Pulmonary artery endothelial cell (primary cell): Measurements from ENCODE around the gene KLHL29. TPM values are rescaled to one million over a fixed set of nuclear protein-coding genes. Genes with fewer than 3 reads are reported as not detected.

ENCODE experiments used
- DNase-seq: peaks from one replicate; pipeline ENCODE4 v3.0.0-alpha.2; 2011; ENCODE audit warnings: low read depth, low spot score
- total RNA-seq: library from RNA; depleted of rRNA; stranded (reverse); fragments of >200 nt; gene quantifications from 2 replicates; pipeline ENCODE4 v1.2.3, GENCODE V29; 2014

Gene KLHL29
- total RNA-seq, 1 donor from 2014 or later, result 4.2 TPM

DNA sequence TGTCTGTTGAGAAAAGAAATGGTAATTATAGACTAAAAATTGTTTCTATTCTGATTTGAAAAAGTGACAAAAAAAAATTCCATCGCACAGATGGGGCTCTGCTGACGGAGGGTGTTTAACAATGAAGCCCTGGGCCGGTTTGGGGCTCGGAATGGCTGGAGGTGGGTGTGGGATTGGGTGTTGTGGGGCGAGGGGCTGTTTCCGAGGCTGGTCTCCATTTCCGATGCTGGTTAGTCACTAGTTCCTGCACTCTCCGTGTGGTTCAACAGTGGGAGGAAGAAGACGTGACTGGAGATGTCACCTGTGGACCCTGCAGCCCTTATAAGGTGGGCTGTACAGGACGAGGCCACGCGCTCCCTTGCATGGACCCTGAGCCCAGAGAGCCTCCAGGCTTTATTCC is 143.2 kb downstream of the KLHL29 start:
- no peak for DNase-seq

DNA sequence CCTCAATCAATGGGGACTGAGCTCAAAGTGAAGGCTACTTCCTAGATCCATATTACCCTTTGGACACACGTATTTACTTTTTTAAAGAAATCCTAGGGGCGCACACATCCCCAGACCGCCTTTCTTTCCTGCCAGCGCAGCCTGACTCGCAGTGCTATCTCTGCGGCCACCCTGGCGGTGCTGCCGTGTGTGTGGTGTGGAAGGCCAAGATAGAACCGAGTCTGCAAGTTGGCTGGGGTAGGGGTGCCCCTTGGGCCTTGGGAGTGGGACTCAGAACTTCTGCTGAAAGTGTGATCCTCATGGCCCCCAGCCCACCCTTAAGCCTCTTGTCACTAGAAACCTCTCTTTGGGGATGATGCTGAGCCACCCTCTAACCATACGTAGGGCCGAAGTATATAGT is 143.7 kb downstream of the KLHL29 start:
- no peak for DNase-seq

DNA sequence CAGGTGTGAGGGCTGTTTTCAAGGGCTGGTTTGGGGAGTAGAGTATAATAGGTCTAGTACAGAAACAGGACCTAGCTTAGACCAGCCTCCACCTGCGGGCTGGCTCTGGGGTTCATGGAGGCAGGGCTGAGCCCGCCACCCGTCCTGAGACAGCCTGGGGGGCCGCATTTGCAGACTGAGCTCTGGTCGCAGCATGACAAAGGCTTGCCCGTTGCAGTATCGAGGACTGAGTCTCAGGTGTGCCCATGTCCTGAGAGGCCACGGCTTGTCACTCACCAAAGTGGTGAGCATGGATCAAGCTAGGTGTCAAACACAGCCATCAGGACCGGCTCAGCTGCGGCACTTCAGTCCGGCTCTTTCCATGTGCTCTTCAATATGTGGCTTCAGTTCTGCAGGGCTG is 144.7 kb downstream of the KLHL29 start:
- no peak for DNase-seq

- DNase-seq, result no peak
These were observed 145.4 kb downstream of the KLHL29 start for GRCh38 chr2:23530206-23530908.

DNA sequence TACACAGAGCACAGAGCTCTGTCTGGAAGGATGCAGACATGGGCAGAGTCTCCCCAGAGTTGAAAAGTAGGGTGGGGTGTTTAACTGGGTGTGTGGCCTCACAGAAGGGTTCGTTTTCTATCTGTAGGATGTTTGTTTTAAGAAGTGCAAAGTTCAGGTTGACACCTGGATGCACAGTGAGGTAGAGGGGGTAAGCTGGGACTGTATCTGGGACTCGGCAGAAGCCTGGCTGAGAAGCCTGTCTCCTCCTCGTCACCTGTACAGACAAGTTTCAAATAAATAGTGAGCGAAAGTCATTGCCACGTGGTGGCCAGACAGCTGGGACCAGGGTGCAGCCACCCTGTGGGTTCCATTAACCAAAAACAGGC is 145.9 kb downstream of the KLHL29 start:
- DNase-seq, result no peak

GRCh38 chr2:23531280-23531679 is 146.3 kb downstream of the KLHL29 start:
- DNase-seq, result no peak

- DNase-seq, result no peak
These were observed 146.9 kb downstream of the KLHL29 start for GRCh38 chr2:23531881-23532280.

- no peak for DNase-seq
These were observed 147.7 kb downstream of the KLHL29 start for GRCh38 chr2:23532391-23533337.

DNA sequence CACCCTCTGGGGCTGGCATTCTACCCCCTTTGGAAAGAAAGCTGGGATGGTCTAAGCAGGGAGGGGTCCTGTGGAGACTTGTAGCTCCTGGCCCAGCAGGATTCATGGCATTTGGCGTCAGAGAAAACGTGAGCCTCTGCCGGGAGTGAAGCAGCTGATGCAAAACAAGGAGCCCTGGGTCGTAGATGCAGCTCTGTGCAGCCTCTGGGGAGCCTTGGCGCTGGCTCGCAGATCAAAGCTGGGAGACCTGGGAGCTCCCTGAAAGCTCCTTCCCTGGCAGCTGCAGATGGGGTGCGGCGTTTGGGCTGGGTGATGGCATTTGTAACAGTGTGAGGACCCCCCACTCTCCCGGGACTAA is 148.3 kb downstream of the KLHL29 start:
- no peak for DNase-seq

DNA sequence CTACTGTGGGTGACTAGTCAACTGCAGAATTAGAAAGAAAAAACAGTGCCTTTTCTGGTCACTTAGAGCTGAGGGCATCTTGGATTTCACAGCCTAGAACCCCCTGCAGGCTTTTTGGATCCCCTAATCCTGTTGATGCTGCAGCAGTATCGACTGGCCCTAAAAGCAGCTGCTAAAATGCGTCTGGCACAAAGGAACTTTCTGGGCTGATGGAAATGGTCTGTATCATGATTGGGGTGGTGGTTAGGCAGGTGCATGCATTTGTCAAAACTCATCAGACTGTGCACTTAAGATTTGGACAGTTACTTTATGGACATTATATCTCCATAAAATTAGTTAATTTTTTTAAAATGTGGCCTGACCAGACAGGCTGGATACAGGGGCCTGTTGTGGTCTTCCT is 149.8 kb downstream of the KLHL29 start:
- DNase-seq, result no peak

GRCh38 chr2:23536326-23536725 is 151.3 kb downstream of the KLHL29 start:
- no peak for DNase-seq

DNA sequence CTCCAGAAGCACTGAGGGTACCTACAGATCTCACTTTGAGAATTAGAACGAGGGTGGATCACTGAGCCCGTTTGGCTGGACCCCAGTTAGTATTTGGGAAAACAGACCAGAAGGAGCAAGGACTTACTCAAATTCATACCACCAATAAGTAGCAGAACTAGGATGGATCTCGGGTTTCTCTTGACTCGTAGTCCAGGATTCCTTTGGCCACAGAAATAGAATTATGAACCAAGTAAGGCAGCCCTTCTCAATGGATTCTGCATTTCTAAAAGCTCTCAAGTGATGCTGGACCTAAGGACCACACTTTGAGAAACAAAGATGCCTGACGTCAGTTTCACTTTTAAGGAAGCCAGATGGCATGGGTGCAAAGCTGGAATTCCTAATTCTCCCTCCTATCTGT is 153.0 kb downstream of the KLHL29 start:
- no peak for DNase-seq

GRCh38 chr2:23538566-23538965 is 153.6 kb downstream of the KLHL29 start:
- DNase-seq, result no peak

DNA sequence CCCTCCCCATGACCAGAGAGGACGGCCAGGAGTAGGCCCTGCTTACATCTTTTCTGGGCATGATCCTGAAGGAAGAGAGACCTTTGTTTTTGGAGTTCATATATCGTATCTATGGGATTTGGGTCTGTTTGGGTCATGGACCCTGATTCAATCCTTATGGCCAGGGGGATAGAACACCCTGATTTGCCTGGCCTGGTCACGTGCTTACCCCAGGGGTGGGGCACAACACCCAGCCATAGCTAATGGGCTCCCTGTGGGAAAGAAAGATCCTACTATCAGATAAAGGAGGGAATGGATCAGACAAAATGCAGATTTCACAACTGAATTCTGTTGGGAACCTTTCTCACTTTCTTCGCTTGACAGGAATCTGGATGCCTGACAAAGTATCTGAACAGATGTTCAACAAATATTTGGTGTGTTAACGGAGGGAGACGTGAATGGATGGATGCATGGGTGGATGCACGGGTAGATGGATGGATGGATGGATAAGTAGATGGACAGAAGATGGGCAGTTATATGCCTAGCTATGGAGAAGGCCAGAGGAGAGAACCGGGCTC is 155.9 kb downstream of the KLHL29 start:
- no peak for DNase-seq

GRCh38 chr2:23541503-23542229 is 156.7 kb downstream of the KLHL29 start:
- DNase-seq, result no peak

- no peak for DNase-seq
These were observed 157.3 kb downstream of the KLHL29 start for GRCh38 chr2:23542230-23542789.

DNA sequence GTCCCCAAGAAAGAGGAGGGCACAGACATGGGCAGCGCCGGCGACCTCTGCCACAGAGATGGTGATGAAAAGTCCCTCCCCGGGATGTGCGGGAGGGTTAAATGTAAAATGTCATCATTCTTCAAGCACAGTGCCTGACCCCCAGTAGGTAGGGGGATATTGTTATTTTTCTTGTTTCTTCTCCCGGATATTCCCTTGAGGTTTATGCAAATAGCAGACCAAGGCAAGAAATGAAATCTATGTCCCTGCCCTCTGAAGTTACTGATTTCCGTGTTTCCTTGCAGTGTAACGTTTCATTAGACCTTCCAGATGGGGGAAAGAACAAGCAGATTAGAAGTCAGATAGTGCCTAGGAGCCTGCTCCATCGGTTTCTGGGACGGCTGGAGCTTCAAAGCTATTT is 158.3 kb downstream of the KLHL29 start:
- DNase-seq, result no peak

- no peak for DNase-seq
These were observed 158.7 kb downstream of the KLHL29 start for GRCh38 chr2:23543728-23544127.

DNA sequence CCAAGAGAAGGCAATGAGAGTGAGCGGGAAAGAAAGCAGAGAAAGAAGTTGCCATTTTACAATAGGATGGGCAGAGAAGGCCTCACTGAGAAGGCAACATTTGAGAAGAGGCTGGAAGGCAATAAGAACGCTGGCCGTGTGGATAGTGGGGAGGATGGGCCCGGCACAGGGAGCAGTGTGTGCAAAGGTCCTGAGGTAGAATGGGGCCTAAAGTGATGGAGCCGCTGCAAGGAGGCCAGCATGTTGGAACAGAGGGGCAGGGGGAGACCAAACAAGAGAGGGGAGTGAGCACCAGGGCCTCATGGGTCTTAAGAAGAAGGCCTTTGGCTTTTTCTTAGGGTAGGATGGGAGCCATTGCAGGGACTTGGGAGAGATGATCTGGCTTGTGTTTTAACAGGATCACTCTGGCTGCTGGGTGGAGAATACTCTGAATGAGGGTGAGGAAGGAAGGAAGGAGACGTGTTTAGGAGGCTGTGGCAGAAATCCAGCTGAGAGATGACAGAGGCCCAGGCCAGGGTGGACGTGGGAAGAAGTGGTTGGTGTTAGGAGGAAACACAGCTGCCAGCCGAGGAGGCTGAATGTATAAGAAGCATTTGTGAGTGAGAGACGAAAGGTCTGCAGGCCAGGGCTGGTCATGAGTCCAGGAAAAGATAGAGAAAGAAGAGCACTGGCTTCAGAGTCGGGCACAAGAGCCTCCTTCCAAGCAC is 159.8 kb downstream of the KLHL29 start:
- peak; percentile 45 for DNase-seq

DNA sequence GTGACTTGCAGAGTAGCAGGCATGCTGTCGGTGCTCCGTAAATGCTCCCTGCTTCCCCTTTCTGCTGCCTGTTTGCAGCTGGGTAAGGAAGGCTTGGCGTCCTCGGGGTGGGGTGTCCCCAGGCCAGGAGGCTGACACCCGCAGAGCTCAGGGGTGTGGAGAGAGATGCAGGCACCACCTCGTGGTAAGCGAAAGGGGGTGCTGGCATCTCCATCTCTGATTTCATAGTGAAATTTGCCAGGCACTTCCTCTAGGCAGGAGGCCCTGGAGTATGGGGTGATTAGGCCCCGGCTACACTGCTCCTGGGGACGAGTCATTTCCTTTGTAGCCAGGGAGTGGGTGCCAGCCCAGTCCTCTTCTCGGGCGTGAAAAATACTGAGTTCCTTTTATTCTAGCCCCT is 160.4 kb downstream of the KLHL29 start:
- no peak for DNase-seq

DNA sequence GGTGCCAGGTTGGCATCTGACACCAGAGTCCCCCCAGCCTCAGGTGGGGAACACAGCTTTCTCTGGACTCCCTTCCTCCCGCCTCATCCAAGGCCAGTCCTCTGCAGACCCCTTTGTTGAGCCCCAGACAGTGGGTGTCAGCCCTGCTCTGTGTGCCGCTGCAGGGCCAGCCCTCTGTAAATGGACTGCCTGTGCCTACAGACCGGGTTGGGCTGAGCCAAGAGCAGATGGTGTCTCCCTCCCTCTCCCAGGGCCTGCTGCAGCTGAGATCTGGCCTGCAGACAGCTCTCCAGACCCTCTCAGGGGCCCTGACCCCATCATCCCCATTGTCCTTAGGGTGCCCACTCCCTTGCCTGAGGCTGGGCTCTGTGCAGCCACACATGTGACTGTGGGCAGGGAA is 160.8 kb downstream of the KLHL29 start:
- DNase-seq, result no peak
